Measurements from ENCODE around the gene CLCN1.

- TF ChIP-seq CTCF (conservative IDR thresholded peaks at IDR 0.05 in 1 of 2, IDR thresholded peaks at IDR 0.05 in 1 of 2; ENCODE audit: extremely low read depth in 1 of 2, insufficient read depth in 1 of 2, low read depth in 1 of 2, low read length in 2 of 2) (no peak), EZH2 (IDR thresholded peaks at IDR 0.05; ENCODE audit: borderline replicate concordance, low read length) (no peak)
These were observed 74.9 kb downstream of the CLCN1 start for GRCh38 chr7:143390773-143391317.

Data from mammary epithelial cell (primary cell).